BE2C (cell line): ENCODE results near the gene PRKN.

Experiments used
- DNase-seq: peaks from one replicate; pipeline ENCODE4 v3.0.0-alpha.2; 2020
- H3K27me3 ChIP-seq: fragments of 250-450 bp; sonication (Bioruptor Pico); 2 replicates; pipeline ENCODE4 v1.5.1; 2020; ENCODE audit warnings: mild to moderate bottlenecking
- H3K36me3 ChIP-seq: fragments of 250-450 bp; sonication (Bioruptor Pico); 2 replicates; pipeline ENCODE4 v1.5.1; 2020; ENCODE audit warnings: mild to moderate bottlenecking
- H3K4me1 ChIP-seq: fragments of 250-450 bp; sonication (Bioruptor Pico); 2 replicates; pipeline ENCODE4 v1.5.1; 2020
- H3K4me3 ChIP-seq: 2 replicates; pipeline ENCODE4 v1.5.1; 2011; ENCODE audit warnings: low read depth, low read length
- H3K9me3 ChIP-seq: fragments of 250-450 bp; sonication (Bioruptor Pico); 2 replicates; pipeline ENCODE4 v1.5.1; 2020
- TF ChIP-seq, protein P1 (sequence below): IDR thresholded peaks from 2 replicates; pipeline ENCODE4 v1.5.1; 2012; ENCODE audit warnings: mild to moderate bottlenecking, low read depth, low read length

PRKN gene

DNA sequence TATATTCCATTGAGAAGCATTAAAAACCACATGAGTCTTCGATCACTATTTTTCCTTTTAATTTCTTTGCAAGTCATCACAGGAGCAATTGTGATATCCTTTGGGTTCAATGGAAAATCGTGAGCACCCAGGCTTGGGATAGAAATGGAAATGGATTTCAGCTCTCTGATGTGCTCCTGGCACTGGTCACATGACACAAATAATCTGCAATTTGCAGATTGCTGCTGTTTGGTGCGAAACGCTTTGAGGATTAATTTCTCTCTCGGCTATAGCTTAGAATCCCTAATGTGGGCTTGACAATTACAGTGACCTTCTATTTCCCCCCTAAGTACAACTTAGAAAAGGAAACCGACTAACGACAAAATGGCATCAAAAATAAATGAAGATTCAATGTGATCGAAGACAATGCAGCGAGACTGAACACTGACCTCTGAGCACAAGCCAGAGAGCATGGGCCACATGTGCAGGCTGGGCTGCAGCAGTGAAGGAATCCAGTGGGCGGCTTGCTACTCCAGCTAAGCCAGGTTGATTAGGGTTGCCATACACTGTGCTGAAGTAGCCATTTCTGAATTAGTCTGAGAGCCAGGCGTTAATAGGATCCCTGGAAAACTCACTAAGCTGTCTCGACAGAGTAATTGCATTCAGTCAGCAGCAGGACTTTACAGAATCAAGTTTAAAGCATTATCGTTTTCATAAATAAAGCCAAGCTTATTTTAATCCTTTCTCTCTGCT is 1151.9 kb downstream of the PRKN start:
- DNase-seq, result no peak
- Histone ChIP-seq H3K4me3 (no peak overlapping the region), H3K9me3 (no peaks in the 10 kb centered on the region), H3K27me3 (no peaks in the 10 kb centered on the region), H3K4me1 (no peaks in the 10 kb centered on the region), H3K36me3 (no peaks in the 10 kb centered on the region)
- TF ChIP-seq, protein P1, sequence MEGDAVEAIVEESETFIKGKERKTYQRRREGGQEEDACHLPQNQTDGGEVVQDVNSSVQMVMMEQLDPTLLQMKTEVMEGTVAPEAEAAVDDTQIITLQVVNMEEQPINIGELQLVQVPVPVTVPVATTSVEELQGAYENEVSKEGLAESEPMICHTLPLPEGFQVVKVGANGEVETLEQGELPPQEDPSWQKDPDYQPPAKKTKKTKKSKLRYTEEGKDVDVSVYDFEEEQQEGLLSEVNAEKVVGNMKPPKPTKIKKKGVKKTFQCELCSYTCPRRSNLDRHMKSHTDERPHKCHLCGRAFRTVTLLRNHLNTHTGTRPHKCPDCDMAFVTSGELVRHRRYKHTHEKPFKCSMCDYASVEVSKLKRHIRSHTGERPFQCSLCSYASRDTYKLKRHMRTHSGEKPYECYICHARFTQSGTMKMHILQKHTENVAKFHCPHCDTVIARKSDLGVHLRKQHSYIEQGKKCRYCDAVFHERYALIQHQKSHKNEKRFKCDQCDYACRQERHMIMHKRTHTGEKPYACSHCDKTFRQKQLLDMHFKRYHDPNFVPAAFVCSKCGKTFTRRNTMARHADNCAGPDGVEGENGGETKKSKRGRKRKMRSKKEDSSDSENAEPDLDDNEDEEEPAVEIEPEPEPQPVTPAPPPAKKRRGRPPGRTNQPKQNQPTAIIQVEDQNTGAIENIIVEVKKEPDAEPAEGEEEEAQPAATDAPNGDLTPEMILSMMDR, result no peak

DNA sequence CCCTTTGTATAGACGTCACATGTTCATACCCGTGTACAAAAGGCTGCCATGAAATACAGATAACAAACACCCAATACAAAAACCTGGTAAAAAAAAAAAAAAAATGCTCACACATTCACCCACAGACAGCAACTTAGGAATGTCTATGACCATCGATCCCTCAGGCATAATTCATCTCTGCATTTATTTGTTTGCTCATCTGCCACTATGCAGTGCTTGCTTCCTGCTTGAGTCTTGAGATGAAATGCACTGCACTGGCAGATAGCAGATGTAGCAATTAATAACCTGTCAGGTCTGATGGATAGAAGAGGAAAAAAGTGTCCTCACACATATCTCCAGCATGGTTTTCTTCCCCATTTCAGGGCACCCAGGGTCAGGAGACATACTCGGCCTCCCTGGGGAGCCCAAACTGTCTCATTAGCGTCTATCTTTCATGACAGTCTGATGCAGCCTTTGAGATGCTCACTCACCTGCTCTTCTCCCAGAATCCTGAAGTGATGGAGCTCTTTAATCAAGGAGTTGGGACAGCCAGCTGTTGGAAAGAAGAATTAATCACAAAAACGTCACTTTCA is 1158.6 kb downstream of the PRKN start:
- no peak for DNase-seq
- Histone ChIP-seq H3K36me3 (no peaks in the 10 kb centered on the region), H3K27me3 (no peaks in the 10 kb centered on the region), H3K4me1 (no peaks in the 10 kb centered on the region; the same call in 1 of the 2 replicates), H3K9me3 (no peaks in the 10 kb centered on the region), H3K4me3 (no peak overlapping the region)
- TF ChIP-seq, protein P1, result no peak

DNA sequence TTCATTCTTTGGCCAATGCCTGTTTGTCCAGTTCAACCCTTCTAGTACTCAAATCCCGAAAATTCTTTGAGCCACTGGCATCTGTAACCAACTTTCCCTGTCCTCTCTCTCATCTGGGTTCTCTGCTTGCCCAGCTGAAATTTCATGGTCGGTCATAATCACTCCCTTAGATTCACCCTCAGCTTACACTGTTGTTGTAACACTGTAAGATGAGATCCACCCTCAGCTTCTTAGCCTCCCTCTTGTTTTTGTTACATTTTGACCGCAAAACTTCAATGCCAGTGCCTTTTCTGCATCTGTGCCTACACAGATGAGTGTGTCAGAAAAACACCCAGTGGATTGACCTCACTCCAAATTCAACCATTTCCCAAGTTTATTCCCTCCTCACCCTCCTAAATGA is 1162.6 kb downstream of the PRKN start:
- Histone ChIP-seq H3K4me1 (no peaks in the 10 kb centered on the region; the same call in 1 of the 2 replicates), H3K4me3 (no peak overlapping the region), H3K36me3 (no peaks in the 10 kb centered on the region), H3K9me3 (no peaks in the 10 kb centered on the region), H3K27me3 (no peaks in the 10 kb centered on the region)
- TF ChIP-seq, protein P1, result no peak
- no peak for DNase-seq

DNA sequence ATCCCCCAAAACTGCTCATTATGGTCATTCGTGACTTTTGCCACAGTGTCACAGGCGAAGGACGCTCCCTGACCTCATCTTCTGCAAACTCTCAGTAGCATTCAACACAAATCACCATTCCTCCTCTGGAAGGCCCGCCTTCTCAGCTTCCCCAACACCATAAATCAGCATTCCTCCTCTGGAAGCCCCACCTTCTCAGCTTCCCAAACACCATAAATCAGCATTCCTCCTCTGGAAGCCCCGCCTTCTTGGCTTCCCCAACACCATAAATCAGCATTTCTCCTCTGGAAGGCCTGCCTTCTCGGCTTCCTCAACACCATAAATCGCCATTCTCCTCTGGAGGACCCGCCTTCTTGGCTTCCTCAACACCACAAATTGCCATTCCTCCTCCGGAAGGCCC is 1165.7 kb downstream of the PRKN start:
- Histone ChIP-seq H3K4me3 (no peak overlapping the region), H3K27me3 (no peaks in the 10 kb centered on the region), H3K4me1 (no peaks in the 10 kb centered on the region), H3K36me3 (no peaks in the 10 kb centered on the region), H3K9me3 (no peaks in the 10 kb centered on the region)
- DNase-seq, result no peak
- TF ChIP-seq, protein P1, result no peak

DNA sequence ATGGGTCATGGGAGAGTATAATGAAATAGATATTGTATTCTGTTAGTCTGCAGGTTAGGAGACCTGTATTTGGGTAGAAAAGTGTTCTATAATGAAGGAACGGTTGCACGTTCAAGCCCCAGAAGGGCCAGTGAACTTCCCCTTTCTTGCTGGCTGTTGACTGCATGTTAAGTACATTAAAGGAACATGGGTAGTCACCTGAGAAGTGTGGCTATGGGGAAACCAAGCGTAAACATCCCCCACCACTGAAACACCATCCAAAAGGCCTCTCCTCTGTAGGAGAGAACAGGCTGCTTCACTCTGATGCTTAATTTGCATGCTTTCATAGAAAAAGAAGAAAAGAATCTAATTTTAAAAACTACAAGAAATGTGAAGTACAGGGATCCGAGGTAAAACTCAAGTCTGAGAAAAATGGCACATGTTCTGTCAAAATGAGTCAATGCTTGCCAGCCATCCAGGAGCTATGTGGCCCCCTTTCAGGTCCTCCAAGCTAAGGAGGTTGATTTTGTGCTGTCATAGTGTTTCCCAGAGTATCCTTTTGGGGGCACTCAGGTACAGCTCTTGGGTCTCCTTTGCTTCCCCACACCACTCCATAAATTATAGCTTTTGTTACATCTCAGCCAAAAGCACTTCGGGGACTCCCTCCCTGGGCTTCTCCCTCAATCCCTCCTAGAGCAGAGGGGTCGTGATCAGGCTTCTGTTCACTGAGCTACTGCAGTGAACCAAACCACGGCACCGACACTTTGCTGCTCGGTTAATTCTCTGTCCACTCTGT is 1170.0 kb downstream of the PRKN start:
- H3K4me3 ChIP-seq, result no peak overlapping the region
- H3K9me3 ChIP-seq, result no peaks in the 10 kb centered on the region
- no peaks in the 10 kb centered on the region for H3K36me3 ChIP-seq
- no peaks in the 10 kb centered on the region for H3K27me3 ChIP-seq
- DNase-seq, result peak; percentile 15
- no peaks in the 10 kb centered on the region for H3K4me1 ChIP-seq
- TF ChIP-seq, protein P1, result peak; percentile 47

DNA sequence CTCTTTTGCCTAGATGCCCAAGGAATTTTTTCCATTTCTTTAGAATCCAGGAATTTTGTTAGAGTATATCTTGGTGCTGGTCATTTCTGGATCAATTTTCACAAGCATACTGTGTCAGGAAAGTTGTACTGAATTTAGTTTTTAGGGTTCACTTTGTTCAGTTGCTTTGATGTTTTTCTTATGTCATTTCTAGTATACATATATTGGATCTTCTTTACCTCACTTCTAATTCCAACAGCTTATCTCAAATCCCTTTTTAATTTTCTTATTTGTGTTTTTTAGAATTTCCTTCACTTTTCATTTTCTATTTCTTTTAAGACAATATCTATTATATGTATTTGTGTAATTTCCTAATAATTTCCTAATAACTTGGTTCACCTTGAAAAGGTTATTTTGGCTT is 1172.7 kb downstream of the PRKN start:
- TF ChIP-seq, protein P1, result no peak
- DNase-seq, result no peak
- no peak overlapping the region for H3K4me3 ChIP-seq
- no peaks in the 10 kb centered on the region for H3K36me3 ChIP-seq
- H3K27me3 ChIP-seq, result no peaks in the 10 kb centered on the region
- H3K9me3 ChIP-seq, result no peaks in the 10 kb centered on the region
- no peaks in the 10 kb centered on the region for H3K4me1 ChIP-seq
